Osteoblast (primary cell): Measurements from ENCODE around the gene IRF2BPL. TPM values are rescaled to one million over a fixed set of nuclear protein-coding genes. Genes with fewer than 3 reads are reported as not detected.

Source experiments
- DNase-seq: peaks from one replicate; pipeline ENCODE4 v3.0.0; 2011; ENCODE audit warnings: low spot score, mixed read lengths; ENCODE audit not compliant: insufficient read length; ENCODE audit errors: missing footprints
- H2AFZ ChIP-seq: 2 replicates; pipeline ENCODE4 v1.6.0; 2011; ENCODE audit warnings: mild to moderate bottlenecking, low read length
- H3K27ac ChIP-seq: 2 replicates; pipeline ENCODE4 v1.5.1; 2011; ENCODE audit warnings: mild to moderate bottlenecking, low read depth, low read length, moderate library complexity
- H3K27me3 ChIP-seq: 2 replicates; pipeline ENCODE4 v1.6.0; 2012; ENCODE audit warnings: mild to moderate bottlenecking, control low read depth, inconsistent platforms, low read length, moderate library complexity; ENCODE audit not compliant: insufficient read depth
- H3K36me3 ChIP-seq: 2 replicates; pipeline ENCODE4 v1.5.1; 2011; ENCODE audit warnings: mild to moderate bottlenecking, low read length, control low read depth, moderate library complexity; ENCODE audit not compliant: insufficient read depth
- H3K4me1 ChIP-seq: 2 replicates; pipeline ENCODE4 v1.5.1; 2011; ENCODE audit warnings: mild to moderate bottlenecking, low read length, control low read depth, moderate library complexity; ENCODE audit not compliant: insufficient read depth
- H3K4me2 ChIP-seq: 2 replicates; pipeline ENCODE4 v1.6.0; 2011; ENCODE audit warnings: mild to moderate bottlenecking, low read length; ENCODE audit not compliant: insufficient read depth
- H3K4me3 ChIP-seq: fragments of 200-600 bp; sonication (generic); 3 replicates; pipeline ENCODE4 v1.5.1; 2012; ENCODE audit warnings: mild to moderate bottlenecking, low read length, inconsistent platforms; ENCODE audit not compliant: insufficient read depth
- H3K79me2 ChIP-seq: 2 replicates; pipeline ENCODE4 v1.6.0; 2012; ENCODE audit warnings: mild to moderate bottlenecking, low read length, control low read depth, inconsistent platforms; ENCODE audit not compliant: insufficient read depth
- H3K9me3 ChIP-seq: 2 replicates; pipeline ENCODE4 v1.5.1; 2011; ENCODE audit warnings: low read depth, low read length, control low read depth
- H4K20me1 ChIP-seq: 2 replicates; pipeline ENCODE4 v1.6.0; 2012; ENCODE audit warnings: mild to moderate bottlenecking, low read length, control low read depth; ENCODE audit not compliant: insufficient read depth
- total RNA-seq: library from RNA; depleted of rRNA; stranded (reverse); fragments of >200 nt; gene quantifications from 2 replicates; pipeline ENCODE4 v1.2.3, GENCODE V29; 2012
- TF ChIP-seq, protein P1 (sequence below): IDR thresholded peaks from 2 replicates; pipeline ENCODE4 v1.5.1; 2011; ENCODE audit warnings: mild to moderate bottlenecking, low read depth, low read length, moderate library complexity; ENCODE audit errors: extremely low read depth

The IRF2BPL gene
- total RNA-seq, 1 donor = 26.4 TPM

DNA sequence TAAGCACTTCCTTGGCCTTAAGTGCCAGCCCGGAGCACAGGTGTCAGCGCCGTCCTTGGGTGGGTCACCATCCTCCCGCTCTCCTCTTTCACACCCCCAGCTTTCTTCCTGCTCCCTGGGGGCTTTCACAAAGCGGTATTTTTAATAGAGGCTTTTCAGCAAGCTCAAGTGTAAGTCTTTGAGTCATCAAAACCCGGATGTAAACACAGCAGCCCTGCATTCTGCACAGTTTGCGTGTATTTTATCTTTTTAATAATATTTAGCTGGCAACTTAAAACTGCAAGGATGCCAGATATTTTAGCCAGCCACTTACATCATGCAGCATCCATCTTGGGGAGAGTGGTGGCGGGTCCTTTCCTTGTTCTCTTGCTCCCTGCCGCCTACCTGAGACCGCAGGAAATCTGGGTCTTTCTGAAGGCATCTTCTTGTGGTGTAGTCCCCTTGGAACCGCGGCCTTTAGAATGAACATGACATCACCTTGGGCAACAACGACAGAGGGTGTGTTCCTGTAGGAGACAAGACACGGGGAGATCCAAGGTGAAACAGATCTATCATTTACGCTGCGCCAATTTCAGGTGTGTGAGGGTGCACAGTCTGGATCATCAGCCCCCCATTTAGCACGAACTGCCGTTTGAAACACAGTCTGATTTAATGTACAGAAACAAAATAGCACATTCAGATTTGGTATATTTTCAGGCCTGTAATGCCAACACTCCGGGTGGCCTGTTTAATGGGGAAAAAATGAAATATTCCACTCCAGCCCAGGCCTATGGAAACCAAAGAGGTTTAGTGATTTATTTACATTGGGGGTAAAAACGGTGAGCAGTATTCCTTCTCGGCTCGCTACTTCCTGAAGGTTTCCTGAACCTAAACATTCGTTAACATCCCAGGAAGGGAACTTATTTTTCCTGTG, 12.5 kb upstream of the IRF2BPL start:
- no peaks in the 10 kb centered on the region for H3K79me2 ChIP-seq
- peak overlapping the region; percentile 95 for H3K27ac ChIP-seq
- H3K4me2 ChIP-seq = peak overlapping the region; percentile 87
- peak overlapping the region; percentile 64 for H3K4me3 ChIP-seq
- H3K27me3 ChIP-seq = no peaks in the 10 kb centered on the region
- no peaks in the 10 kb centered on the region for H3K36me3 ChIP-seq
- H3K4me1 ChIP-seq = peaks cover 84% of the 10 kb centered on the region
- no peaks in the 10 kb centered on the region for H3K9me3 ChIP-seq
- no peaks in the 10 kb centered on the region for H4K20me1 ChIP-seq
- peak overlapping the region; percentile 77 for H2AFZ ChIP-seq
- TF ChIP-seq, protein P1, sequence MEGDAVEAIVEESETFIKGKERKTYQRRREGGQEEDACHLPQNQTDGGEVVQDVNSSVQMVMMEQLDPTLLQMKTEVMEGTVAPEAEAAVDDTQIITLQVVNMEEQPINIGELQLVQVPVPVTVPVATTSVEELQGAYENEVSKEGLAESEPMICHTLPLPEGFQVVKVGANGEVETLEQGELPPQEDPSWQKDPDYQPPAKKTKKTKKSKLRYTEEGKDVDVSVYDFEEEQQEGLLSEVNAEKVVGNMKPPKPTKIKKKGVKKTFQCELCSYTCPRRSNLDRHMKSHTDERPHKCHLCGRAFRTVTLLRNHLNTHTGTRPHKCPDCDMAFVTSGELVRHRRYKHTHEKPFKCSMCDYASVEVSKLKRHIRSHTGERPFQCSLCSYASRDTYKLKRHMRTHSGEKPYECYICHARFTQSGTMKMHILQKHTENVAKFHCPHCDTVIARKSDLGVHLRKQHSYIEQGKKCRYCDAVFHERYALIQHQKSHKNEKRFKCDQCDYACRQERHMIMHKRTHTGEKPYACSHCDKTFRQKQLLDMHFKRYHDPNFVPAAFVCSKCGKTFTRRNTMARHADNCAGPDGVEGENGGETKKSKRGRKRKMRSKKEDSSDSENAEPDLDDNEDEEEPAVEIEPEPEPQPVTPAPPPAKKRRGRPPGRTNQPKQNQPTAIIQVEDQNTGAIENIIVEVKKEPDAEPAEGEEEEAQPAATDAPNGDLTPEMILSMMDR = no peak
- peak; percentile 88 for DNase-seq

DNA sequence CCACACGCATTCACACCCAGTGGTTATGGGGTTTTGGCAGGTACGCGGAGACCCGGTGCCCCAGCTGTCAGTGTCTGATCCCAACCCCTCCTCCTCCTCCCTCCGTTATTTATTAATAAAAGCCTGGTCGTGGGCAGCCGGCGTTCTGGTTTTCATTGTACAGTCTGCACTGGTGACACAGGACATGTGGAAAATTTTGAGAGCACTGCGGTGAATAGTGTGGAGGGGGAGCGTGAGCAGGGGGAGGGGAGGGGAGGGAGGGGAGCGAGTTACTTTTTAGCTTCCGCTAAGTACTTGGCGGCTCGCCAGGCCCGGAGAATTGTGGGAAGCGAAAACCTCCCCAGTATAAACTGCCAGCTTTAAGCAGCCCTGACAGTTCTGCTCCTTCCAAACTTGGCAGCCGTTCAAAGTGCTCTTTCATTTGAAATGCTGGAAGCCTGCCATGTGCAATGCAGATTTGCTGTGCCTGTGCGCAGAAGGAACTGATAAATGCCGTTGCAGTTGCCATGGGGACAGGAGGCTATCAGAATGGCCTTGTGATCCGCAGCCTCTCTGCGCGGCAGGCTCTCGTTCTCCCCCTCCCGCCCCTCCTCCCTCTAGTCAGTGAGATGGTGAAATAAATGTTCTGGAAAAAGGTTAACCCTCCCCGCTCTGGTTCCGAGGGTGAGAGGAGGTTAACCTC, 11.7 kb upstream of the IRF2BPL start:
- TF ChIP-seq, protein P1 = no peak
- peaks cover 78% of the 10 kb centered on the region for H3K4me1 ChIP-seq
- peak overlapping the region; percentile 19 for H2AFZ ChIP-seq
- peak overlapping the region; percentile 87 for H3K4me2 ChIP-seq
- H3K36me3 ChIP-seq = no peaks in the 10 kb centered on the region
- no peaks in the 10 kb centered on the region for H4K20me1 ChIP-seq
- no peaks in the 10 kb centered on the region for H3K79me2 ChIP-seq
- H3K4me3 ChIP-seq = peak overlapping the region; percentile 64
- H3K27me3 ChIP-seq = no peaks in the 10 kb centered on the region
- no peaks in the 10 kb centered on the region for H3K9me3 ChIP-seq
- peak overlapping the region; percentile 95 for H3K27ac ChIP-seq
- peak; percentile 90 for DNase-seq

DNA sequence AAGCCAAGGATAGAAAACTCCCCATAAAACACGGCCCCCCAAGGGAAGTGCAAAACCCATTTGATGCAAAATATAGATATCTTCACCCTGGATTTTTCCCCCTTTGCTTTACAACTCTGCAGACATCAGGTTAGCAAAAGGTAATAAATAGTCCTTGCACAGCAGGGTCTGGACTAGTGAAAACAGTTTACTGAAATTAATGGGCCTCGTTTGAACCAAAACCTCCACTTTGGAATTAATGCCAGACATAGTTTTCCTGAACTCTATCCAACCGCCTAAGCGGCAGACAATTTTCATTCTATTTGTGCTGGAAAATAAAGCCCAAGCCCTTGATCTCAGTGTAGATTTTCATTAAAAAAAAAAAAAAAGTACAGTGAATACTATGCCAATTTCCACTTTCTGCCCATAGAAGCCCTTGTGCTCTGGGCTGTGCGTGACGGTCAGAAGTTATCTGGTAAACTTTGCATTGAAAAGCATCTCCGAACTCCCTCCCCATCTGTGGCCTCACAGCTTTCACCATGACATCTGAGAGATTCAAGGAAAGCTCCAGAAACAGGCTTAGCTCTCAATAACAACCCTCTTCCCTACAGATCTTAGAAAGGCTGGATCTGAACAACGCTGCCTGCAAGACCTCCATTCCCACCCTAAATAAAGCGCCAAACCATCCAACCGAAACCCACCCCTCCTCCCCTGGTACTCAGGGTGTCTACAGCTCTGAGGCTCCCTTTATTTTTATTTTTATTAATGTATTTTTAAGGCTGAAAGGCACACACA, 11.0 kb upstream of the IRF2BPL start:
- peak; percentile 84 for DNase-seq
- Histone ChIP-seq H3K79me2 (no peaks in the 10 kb centered on the region), H3K36me3 (no peaks in the 10 kb centered on the region), H4K20me1 (no peaks in the 10 kb centered on the region), H3K4me2 (peak overlapping the region; percentile 87), H2AFZ (peak overlapping the region; percentile 6), H3K27ac (peak overlapping the region; percentile 95), H3K9me3 (no peaks in the 10 kb centered on the region), H3K4me3 (peak overlapping the region; percentile 64), H3K27me3 (no peaks in the 10 kb centered on the region), H3K4me1 (peaks cover 74% of the 10 kb centered on the region)
- TF ChIP-seq, protein P1 = no peak
